HG02798 (cell line): Measurements from ENCODE around the gene TMSB15C.
"Not testable (repeated sequence)": the region's sequence is repeated elsewhere in the genome, so short reads cannot be mapped to it uniquely, and the experiment has no call there.

Experiments
- ATAC-seq: cut with Tn5 transposase; IDR thresholded peaks from one replicate; pipeline ENCODE4 v1.9.1; 2021; ENCODE audit warnings: mild to moderate bottlenecking; ENCODE audit not compliant: unreplicated experiment, poor library complexity

TMSB15C gene

GRCh38 chrX:104075778-104076445 lies at the start of gene TMSB15C:
Gene TMSB15C (minus strand): TSS chrX:104076236.
- ATAC-seq: peak; percentile 90

GRCh38 chrX:104122829-104123228 lies 46.8 kb upstream of the TMSB15C start:
- no peak for ATAC-seq

- no peak for ATAC-seq
Measured at GRCh38 chrX:104118765-104119164, 42.7 kb upstream of the TMSB15C start.

- no peak for ATAC-seq
Measured at GRCh38 chrX:104117759-104118158, 41.7 kb upstream of the TMSB15C start.

GRCh38 chrX:104113222-104113965 lies 37.4 kb upstream of the TMSB15C start:
- peak; percentile 50 for ATAC-seq

- peak; percentile 84 for ATAC-seq
Measured at GRCh38 chrX:104112326-104112951, 36.4 kb upstream of the TMSB15C start, which contains the start of gene ZCCHC18. Gene ZCCHC18 (plus strand): TSS chrX:104112523. CDS start chrX:104114112, 1,589 bp downstream.

- ATAC-seq: peak; percentile 46
Measured at GRCh38 chrX:104110491-104111240, 34.6 kb upstream of the TMSB15C start.

- ATAC-seq: no peak
Measured at GRCh38 chrX:104108955-104109354, 32.9 kb upstream of the TMSB15C start.

- ATAC-seq: no peak
Measured at GRCh38 chrX:104105330-104106262, 29.6 kb upstream of the TMSB15C start.

- no peak for ATAC-seq
Measured at GRCh38 chrX:104104676-104105075, 28.6 kb upstream of the TMSB15C start.

GRCh38 chrX:104098919-104099318 lies 22.9 kb upstream of the TMSB15C start:
- ATAC-seq: no peak

- peak; percentile 75 for ATAC-seq
Measured at GRCh38 chrX:104098151-104098808, 22.2 kb upstream of the TMSB15C start.

- no peak for ATAC-seq
Measured at GRCh38 chrX:104085919-104086318, 9.9 kb upstream of the TMSB15C start.

GRCh38 chrX:104085477-104085876 lies 9.4 kb upstream of the TMSB15C start:
- no peak for ATAC-seq

GRCh38 chrX:104084534-104085277 lies 8.7 kb upstream of the TMSB15C start:
- no peak for ATAC-seq

GRCh38 chrX:104084063-104084462 lies 8.0 kb upstream of the TMSB15C start:
- ATAC-seq: no peak

GRCh38 chrX:104077854-104078253 lies 1.8 kb upstream of the TMSB15C start:
- ATAC-seq: not testable (repeated sequence)

- ATAC-seq: not testable (repeated sequence)
Measured at GRCh38 chrX:104062636-104063035, 13.4 kb downstream of the TMSB15C start.
